IMR-90 (cell line): Measurements from ENCODE around the gene ADCY4. TPM values are rescaled to one million over a fixed set of nuclear protein-coding genes. Genes with fewer than 3 reads are reported as not detected.

Experiments
- ATAC-seq: fragments of 200-7000 bp; cut with Tn5 transposase; 2 replicates; pipeline ENCODE4 v1.9.1; 2020; ENCODE audit warnings: low read depth, mild to moderate bottlenecking, moderate library complexity
- BruUV-seq: library from RNA; stranded (reverse); fragments of 400-500 nt; replicated peaks from 2 replicates; lab custom pipeline; 2021; lab: Mats Ljungman, UMichigan
- CTCF ChIA-PET: fragments of 300-600 bp; formaldehyde crosslinking; extraction: SDS; loops from one replicate; lab custom pipeline; 2021; ENCODE audit warnings: antibody characterized with exemption; lab: Yijun Ruan, JAX
- POLR2A ChIA-PET: fragments of 300-600 bp; sonication (Branson Sonifier 250); formaldehyde crosslinking; loops from one replicate; lab custom pipeline; 2022; ENCODE audit warnings: antibody characterized with exemption; ENCODE audit not compliant: unreplicated experiment; lab: Charles Lee
- DNase-seq: peaks from one replicate; pipeline ENCODE4 v3.0.0; 2013
- H2AFZ ChIP-seq: replicated peaks from 2 replicates; pipeline ENCODE3; 2013; ENCODE audit warnings: low read length, mild to moderate bottlenecking; ENCODE audit not compliant: poor library complexity
- H2AK5ac ChIP-seq: 2 replicates; pipeline ENCODE4 v1.6.1; 2013; ENCODE audit warnings: low read depth, low read length, inconsistent platforms
- H2AK9ac ChIP-seq: replicated peaks from 2 replicates; pipeline ENCODE3; 2013; ENCODE audit warnings: mild to moderate bottlenecking, low read depth, low read length, moderate library complexity; ENCODE audit not compliant: poor library complexity
- H2BK120ac ChIP-seq: 2 replicates; pipeline ENCODE4 v1.6.1; 2013; ENCODE audit warnings: low read depth, low read length, inconsistent platforms
- H2BK15ac ChIP-seq: 3 replicates; pipeline ENCODE4 v1.6.1; 2013; ENCODE audit warnings: low read depth, low read length, inconsistent platforms
- H2BK20ac ChIP-seq: 2 replicates; pipeline ENCODE4 v1.6.1; 2013; ENCODE audit warnings: low read depth, mild to moderate bottlenecking, inconsistent platforms, low read length, moderate library complexity
- H2BK5ac ChIP-seq: 2 replicates; pipeline ENCODE4 v1.6.1; 2013; ENCODE audit warnings: mild to moderate bottlenecking, low read depth, low read length, inconsistent platforms; ENCODE audit not compliant: poor library complexity, severe bottlenecking
- H3K14ac ChIP-seq: replicated peaks from 2 replicates; pipeline ENCODE4 v1.6.1; 2013; ENCODE audit warnings: low read depth, low read length, inconsistent platforms
- H3K18ac ChIP-seq: 2 replicates; pipeline ENCODE4 v1.6.1; 2013; ENCODE audit warnings: low read depth, low read length, control low read depth
- H3K23ac ChIP-seq: 2 replicates; pipeline ENCODE4 v1.6.1; 2013; ENCODE audit warnings: low read depth, low read length, inconsistent platforms
- H3K27ac ChIP-seq: 2 replicates; pipeline ENCODE4 v1.5.1; 2013; ENCODE audit warnings: mild to moderate bottlenecking, control low read depth, low read length; ENCODE audit not compliant: insufficient read depth
- H3K27me3 ChIP-seq: 2 replicates; pipeline ENCODE4 v1.6.1; 2013; ENCODE audit warnings: low read length; ENCODE audit not compliant: control insufficient read depth, insufficient read depth
- H3K36me3 ChIP-seq: 2 replicates; pipeline ENCODE4 v1.6.1; 2013; ENCODE audit warnings: low read length, mixed read lengths; ENCODE audit not compliant: control insufficient read depth, insufficient read depth
- H3K4ac ChIP-seq: 2 replicates; pipeline ENCODE4 v1.6.1; 2013; ENCODE audit warnings: low read depth, low read length, inconsistent platforms
- H3K4me1 ChIP-seq: 2 replicates; pipeline ENCODE4 v1.6.1; 2013; ENCODE audit warnings: low read length, mixed read lengths; ENCODE audit not compliant: control insufficient read depth, insufficient read depth
- H3K4me2 ChIP-seq: 2 replicates; pipeline ENCODE4 v1.6.1; 2013; ENCODE audit warnings: low read depth, mild to moderate bottlenecking, control low read depth, low read length, moderate library complexity
- H3K4me3 ChIP-seq: 2 replicates; pipeline ENCODE4 v1.5.1; 2013; ENCODE audit warnings: low read depth, mild to moderate bottlenecking, control low read depth, low read length, moderate library complexity; ENCODE audit not compliant: insufficient read depth
- H3K56ac ChIP-seq: 2 replicates; pipeline ENCODE4 v1.6.1; 2013; ENCODE audit warnings: low read length, inconsistent platforms; ENCODE audit not compliant: insufficient read depth; ENCODE audit errors: extremely low read depth
- H3K79me1 ChIP-seq, 2 experiments: 2 replicates each; pipeline ENCODE4 v1.6.1; 2013; ENCODE audit warnings: low read length in 2 of 2, inconsistent platforms in 1 of 2, low read depth in 1 of 2
- H3K9ac ChIP-seq: 2 replicates; pipeline ENCODE4 v1.6.1; 2013; ENCODE audit warnings: low read depth, low read length, control low read depth
- H3K9me1 ChIP-seq: 2 replicates; pipeline ENCODE4 v1.6.1; 2013; ENCODE audit warnings: low read length, inconsistent platforms; ENCODE audit not compliant: insufficient read depth
- H3K9me3 ChIP-seq: 2 replicates; pipeline ENCODE4 v1.6.1; 2013; ENCODE audit warnings: low read length; ENCODE audit not compliant: control insufficient read depth, insufficient read depth
- H4K20me1 ChIP-seq: 2 replicates; pipeline ENCODE4 v1.6.1; 2013; ENCODE audit warnings: low read length, inconsistent platforms; ENCODE audit not compliant: insufficient read depth
- H4K5ac ChIP-seq: 2 replicates; pipeline ENCODE4 v1.6.1; 2013; ENCODE audit warnings: mild to moderate bottlenecking, low read depth, low read length, control low read depth
- H4K8ac ChIP-seq, 2 experiments: 2 replicates each; pipeline ENCODE4 v1.6.1; 2013; ENCODE audit warnings: low read depth in 2 of 2, low read length in 2 of 2, control low read depth in 1 of 2, inconsistent platforms in 1 of 2
- H4K91ac ChIP-seq: 2 replicates; pipeline ENCODE4 v1.6.1; 2013; ENCODE audit warnings: low read depth, low read length, inconsistent platforms; ENCODE audit not compliant: insufficient read depth
- CEBPB ChIP-seq: IDR thresholded peaks from 2 replicates; pipeline ENCODE4 v1.6.1; 2012; ENCODE audit warnings: low read depth, low read length, improper control_type of control experiment
- CHD1 ChIP-seq: IDR thresholded peaks from 2 replicates; pipeline ENCODE4 v1.6.1; 2012; ENCODE audit warnings: low read depth, low read length, improper control_type of control experiment
- CTCF ChIP-seq: conservative IDR thresholded peaks from 2 replicates; pipeline ENCODE4 v1.5.1; 2012; ENCODE audit warnings: mild to moderate bottlenecking, low read depth, low read length, improper control_type of control experiment
- ELK1 ChIP-seq: fragments of 150-350 bp; IDR thresholded peaks from 2 replicates; pipeline ENCODE4 v1.6.1; 2016; ENCODE audit warnings: low read depth, mild to moderate bottlenecking, low read length, moderate library complexity, borderline replicate concordance
- MAFK ChIP-seq: IDR thresholded peaks from 2 replicates; pipeline ENCODE4 v1.6.1; 2012; ENCODE audit warnings: low read depth, low read length, improper control_type of control experiment
- MAZ ChIP-seq: IDR thresholded peaks from 2 replicates; pipeline ENCODE4 v1.6.1; 2012; ENCODE audit warnings: low read depth, mild to moderate bottlenecking, low read length, improper control_type of control experiment, moderate library complexity, borderline replicate concordance
- MXI1 ChIP-seq: IDR thresholded peaks from 2 replicates; pipeline ENCODE4 v1.6.1; 2012; ENCODE audit warnings: low read depth, mild to moderate bottlenecking, low read length, moderate library complexity, borderline replicate concordance
- NFE2L2 ChIP-seq: fragments of 150-350 bp; IDR thresholded peaks from 2 replicates; pipeline ENCODE4 v1.6.1; 2016; ENCODE audit warnings: low read depth, mild to moderate bottlenecking, low read length
- POLR2A ChIP-seq: IDR thresholded peaks from 2 replicates; pipeline ENCODE4 v1.6.1; 2012; ENCODE audit warnings: mild to moderate bottlenecking, low read depth, low read length
- RAD21 ChIP-seq: IDR thresholded peaks from 2 replicates; pipeline ENCODE4 v1.6.1; 2012; ENCODE audit warnings: low read length, improper control_type of control experiment
- RFX5 ChIP-seq: IDR thresholded peaks from 2 replicates; pipeline ENCODE4 v1.8.0; 2012; ENCODE audit warnings: low read depth, mild to moderate bottlenecking, low read length, moderate library complexity
- SMC3 ChIP-seq: fragments of 150-350 bp; IDR thresholded peaks from 2 replicates; pipeline ENCODE4 v1.6.1; 2016; ENCODE audit warnings: low read depth, mild to moderate bottlenecking, antibody characterized with exemption, low read length, moderate library complexity
- USF2 ChIP-seq: fragments of 150-350 bp; IDR thresholded peaks from 2 replicates; pipeline ENCODE4 v1.6.1; 2017; ENCODE audit warnings: mild to moderate bottlenecking, antibody characterized with exemption, low read length, low read depth
- WGBS, 2 experiments: methylation state at CpG; one replicate each; pipeline versions ENCODE4 v1.1.5 to v1.1.7; 2013; ENCODE audit warnings: missing lambda C conversion rate in 2 of 2; ENCODE audit not compliant: insufficient read length in 1 of 2; ENCODE audit errors: extremely low coverage in 2 of 2; 5-methylcytosine and 5-hydroxymethylcytosine counted together
- dilution Hi-C: fragments of 300-500 bp; cut with HindIII; formaldehyde crosslinking; loops from one replicate; pipeline ENCODE4 v1.14.3; 2018; ENCODE audit warnings: low sequenced_read_pairs; ENCODE audit not compliant: unreplicated experiment
- in situ Hi-C: fragments of 300-500 bp; cut with MboI; formaldehyde crosslinking; loops from 3 replicates; pipeline ENCODE4 v1.14.3; 2019; ENCODE audit warnings: low sequenced_read_pairs, inconsistent platforms, mixed read lengths
- intact Hi-C: fragments of 100-400 bp; cut with micrococcal nuclease; formaldehyde crosslinking; loops from 2 replicates; pipeline ENCODE4 v1.10.0; 2022
- polyA plus RNA-seq, 3 experiments: library from polyadenylated mRNA; depleted of rRNA; stranded (reverse); fragments of >200 nt; gene quantifications; 2 replicates each; pipeline ENCODE4 v1.2.3, GENCODE V29; 2012; ENCODE audit warnings: low replicate concordance in 1 of 3
- total RNA-seq: library from RNA; depleted of rRNA; stranded (reverse); fragments of >200 nt; gene quantifications from 2 replicates; pipeline ENCODE4 v1.2.3, GENCODE V29; 2012

The ADCY4 gene
- total and polyA plus RNA-seq, 2 of the 4 experiments (the other 2 are of a cell fraction) = not detected

GRCh38 chr14:24356208-24356607 lies 21.3 kb upstream of the ADCY4 start:
- TF ChIP-seq NFE2L2 (no peak), MAZ (no peak), POLR2A (no peak), MAFK (no peak), RFX5 (no peak), RAD21 (no peak), USF2 (no peak), ELK1 (no peak), CHD1 (no peak), CEBPB (no peak), SMC3 (no peak), MXI1 (no peak), CTCF (no peak)
- Histone ChIP-seq H2BK5ac (no peak overlapping the region), H2BK20ac (no peak overlapping the region), H3K23ac (no peak overlapping the region), H3K4ac (no peak overlapping the region), H3K36me3 (no peaks in the 10 kb centered on the region), H3K18ac (no peak overlapping the region), H3K4me2 (no peak overlapping the region), H4K8ac (no peak overlapping the region), H2AK5ac (no peak overlapping the region), H2BK120ac (no peak overlapping the region), H3K9me3 (no peaks in the 10 kb centered on the region), H4K20me1 (no peaks in the 10 kb centered on the region), H3K9ac (no peak overlapping the region), H3K9me1 (peaks cover 3% of the 10 kb centered on the region; the same call in 1 of the 2 replicates), H3K4me3 (no peak overlapping the region), H3K14ac (no peak overlapping the region), H3K79me1 (no peaks in the 10 kb centered on the region), H3K27ac (no peak overlapping the region), H4K91ac (no peak overlapping the region), H4K5ac (no peak overlapping the region), H3K4me1 (peaks cover 9% of the 10 kb centered on the region), H3K56ac (no peak overlapping the region), H2AFZ (no peak overlapping the region), H2BK15ac (no peak overlapping the region), H3K27me3 (no peaks in the 10 kb centered on the region; the same call in 1 of the 2 replicates), H2AK9ac (no peak overlapping the region)
- in situ Hi-C loops (no loop called here), dilution Hi-C loops (no loop called here), intact Hi-C loops (no loop called here)
- ChIA-PET POLR2A (no interaction called here), CTCF (no interaction called here)
- ATAC-seq (no peak), DNase-seq (no peak)
- no TSS peak for BruUV-seq
- no CpG with 5 or more reads among the region's 4 CpGs for WGBS, 2 experiments
